Endothelial cell of umbilical vein (primary cell): ENCODE results near the gene ZNF138. TPM values are rescaled to one million over a fixed set of nuclear protein-coding genes. Genes with fewer than 3 reads are reported as not detected.
"Not testable (repeated sequence)": the region's sequence is repeated elsewhere in the genome, so short reads cannot be mapped to it uniquely, and the experiment has no call there.

Experiments used
- BruUV-seq: library from RNA; stranded (reverse); fragments of 400-500 nt; replicated peaks from 2 replicates; lab custom pipeline; 2021; lab: Mats Ljungman, UMichigan
- CTCF ChIA-PET: fragments of 300-600, 350-600 bp; sonication (Branson Sonifier 250); formaldehyde crosslinking; loops from one replicate; lab custom pipeline; 2021; ENCODE audit warnings: antibody characterized with exemption, inconsistent platforms; lab: Charles Lee
- POLR2A ChIA-PET: fragments of 300-600, 350-600 bp; sonication (Branson Sonifier 250); formaldehyde crosslinking; loops from one replicate; lab custom pipeline; 2021; ENCODE audit warnings: antibody characterized with exemption, inconsistent platforms; lab: Charles Lee
- DNase-seq: peaks from one replicate; pipeline ENCODE4 v3.0.0-alpha.2; 2011; ENCODE audit warnings: low read depth, low spot score
- FAIRE-seq: peaks from 2 replicates; lab custom pipeline; 2011; peaks lifted over from hg19 to GRCh38; lab: Jason Lieb, UNC
- H2AFZ ChIP-seq: 2 replicates; pipeline ENCODE4 v1.6.0; 2012; ENCODE audit warnings: low read depth, low read length, control low read depth, inconsistent platforms
- H3K27ac ChIP-seq: 2 replicates; pipeline ENCODE4 v1.5.1; 2011; ENCODE audit warnings: low read depth, mild to moderate bottlenecking, control low read depth, low read length, moderate library complexity; ENCODE audit not compliant: insufficient read depth
- H3K27me3 ChIP-seq, 2 experiments: 2 replicates each; pipeline versions ENCODE4 v1.6.0 to v1.6.1; 2011; ENCODE audit warnings: low read length in 2 of 2, mixed read lengths in 1 of 2; ENCODE audit not compliant: control insufficient read depth in 2 of 2, insufficient read depth in 2 of 2
- H3K36me3 ChIP-seq, 2 experiments: 2 replicates in 1 of 2; 3 replicates in 1 of 2; pipeline ENCODE4 v1.5.1; 2011; ENCODE audit warnings: low read length in 2 of 2, mild to moderate bottlenecking in 1 of 2, moderate library complexity in 1 of 2; ENCODE audit not compliant: control insufficient read depth in 2 of 2, insufficient read depth in 2 of 2; ENCODE audit errors: extremely low read depth in 1 of 2
- H3K4me1 ChIP-seq: 3 replicates; pipeline ENCODE4 v1.5.1; 2011; ENCODE audit warnings: mild to moderate bottlenecking, low read length; ENCODE audit not compliant: control insufficient read depth, insufficient read depth; ENCODE audit errors: extremely low read depth
- H3K4me2 ChIP-seq: 2 replicates; pipeline ENCODE4 v1.6.1; 2011; ENCODE audit warnings: low read length, control low read depth, mixed read lengths; ENCODE audit not compliant: insufficient read depth
- H3K4me3 ChIP-seq, 3 experiments: fragments of 200-600 bp in 1 of 3; sonication (generic), shearing (Covaris generic) in 1 of 3; replicated peaks in 1 of 3; 2 replicates each; pipeline ENCODE4 v1.5.1; 2011 to 2016; ENCODE audit warnings: control low read depth in 3 of 3, low read length in 3 of 3, mild to moderate bottlenecking in 2 of 3, inconsistent platforms in 1 of 3, low read depth in 1 of 3, moderate library complexity in 1 of 3; ENCODE audit not compliant: insufficient read depth in 1 of 3
- H3K79me2 ChIP-seq: 2 replicates; pipeline ENCODE4 v1.6.0; 2012; ENCODE audit warnings: low read length, inconsistent platforms; ENCODE audit not compliant: control insufficient read depth, insufficient read depth
- H3K9ac ChIP-seq: replicated peaks from 2 replicates; pipeline ENCODE3; 2011; ENCODE audit warnings: low read length, control low read depth; ENCODE audit not compliant: insufficient read depth; ENCODE audit errors: extremely low read depth
- H3K9me1 ChIP-seq: replicated peaks from 3 replicates; pipeline ENCODE4 v1.6.0; 2011; ENCODE audit warnings: mild to moderate bottlenecking, low read length; ENCODE audit not compliant: control insufficient read depth, insufficient read depth; ENCODE audit errors: extremely low read depth
- H3K9me3 ChIP-seq: replicated peaks from 2 replicates; pipeline ENCODE4 v1.5.1; 2012; ENCODE audit warnings: low read length, inconsistent platforms; ENCODE audit not compliant: control insufficient read depth, insufficient read depth
- H4K20me1 ChIP-seq: replicated peaks from 2 replicates; pipeline ENCODE3; 2011; ENCODE audit warnings: mild to moderate bottlenecking, low read length; ENCODE audit not compliant: control insufficient read depth, insufficient read depth; ENCODE audit errors: extremely low read depth
- CTCF ChIP-seq, 2 donors: IDR thresholded peaks; 1 replicate in 1 of 2; 2 replicates in 1 of 2; pipeline ENCODE4 v1.5.1; 2011; ENCODE audit warnings: low read length in 2 of 2, mild to moderate bottlenecking in 2 of 2, moderate library complexity in 2 of 2, control low read depth in 1 of 2, inconsistent platforms in 1 of 2, low read depth in 1 of 2; ENCODE audit not compliant: insufficient read depth in 1 of 2; ENCODE audit errors: extremely low read depth in 1 of 2
- EZH2 ChIP-seq: IDR thresholded peaks from 2 replicates; pipeline ENCODE4 v1.6.1; 2012; ENCODE audit warnings: borderline replicate concordance, low read depth, mild to moderate bottlenecking, moderate library complexity, low read length, inconsistent platforms; ENCODE audit not compliant: severe bottlenecking
- FOS ChIP-seq: IDR thresholded peaks from 2 replicates; pipeline ENCODE4 v1.6.1; 2011; ENCODE audit warnings: mild to moderate bottlenecking, low read length, moderate library complexity, borderline replicate concordance; ENCODE audit not compliant: insufficient read depth
- GATA2 ChIP-seq: IDR thresholded peaks from 2 replicates; pipeline ENCODE4 v1.7.0; 2011; ENCODE audit warnings: low read depth, mild to moderate bottlenecking, moderate library complexity, mixed read lengths, low read length; ENCODE audit not compliant: insufficient read length, insufficient read depth
- JUN ChIP-seq: IDR thresholded peaks from 2 replicates; pipeline ENCODE4 v1.6.1; 2011; ENCODE audit warnings: borderline replicate concordance, low read depth; ENCODE audit not compliant: insufficient read length, insufficient read depth
- MAX ChIP-seq: IDR thresholded peaks from 2 replicates; pipeline ENCODE4 v1.6.1; 2011; ENCODE audit not compliant: insufficient read depth, insufficient read length
- MYC ChIP-seq: IDR thresholded peaks from one replicate; pipeline ENCODE4 v1.6.1; 2011; ENCODE audit warnings: mild to moderate bottlenecking, low read depth, low read length
- POLR2A ChIP-seq: IDR thresholded peaks from 2 replicates; pipeline ENCODE4 v1.6.1; 2012; ENCODE audit warnings: low read depth, mild to moderate bottlenecking, control low read depth, low read length
- POLR2AphosphoS5 ChIP-seq: IDR thresholded peaks from 2 replicates; pipeline ENCODE4 v1.6.1; 2012; ENCODE audit warnings: low read depth, mild to moderate bottlenecking, control low read depth, low read length, moderate library complexity; ENCODE audit not compliant: insufficient read depth
- dilution Hi-C: fragments of 300-500 bp; cut with MboI; formaldehyde crosslinking; loops from one replicate; pipeline ENCODE4 v1.15.0; 2019; ENCODE audit warnings: low sequenced_read_pairs; ENCODE audit not compliant: extremely low pct_ligation_motif_present
- intact Hi-C: fragments of 100-400 bp; cut with micrococcal nuclease; formaldehyde crosslinking; loops from one replicate; pipeline ENCODE4 v1.10.0; 2022
- polyA plus RNA-seq, 4 experiments: library from polyadenylated mRNA; depleted of rRNA in 3 of 4; stranded (reverse) in 3 of 4; unstranded in 1 of 4; fragments of >200 nt; gene quantifications; 2 replicates each; pipeline versions ENCODE4 v1.2.1 to v1.2.3, GENCODE V29; 2011 to 2012; ENCODE audit warnings: missing spikeins in 1 of 4
- total RNA-seq: library from RNA; stranded (reverse); gene quantifications from 2 replicates; pipeline ENCODE4 v1.2.3, GENCODE V29; 2021

ZNF138 gene
- total and polyA plus RNA-seq, 2 donors (not counting 3 experiments of a cell fraction or from before 2014, with no cell fraction given): 2.0 to 3.3 TPM

GRCh38 chr7:64863021-64863420 lies 68.8 kb downstream of the ZNF138 start:
- H2AFZ ChIP-seq: no peak overlapping the region
- no peaks in the 10 kb centered on the region for H3K79me2 ChIP-seq
- no peaks in the 10 kb centered on the region for H3K27me3 ChIP-seq
- CTCF ChIA-PET: no interaction called here
- intact Hi-C loops: no loop called here
- no peaks in the 10 kb centered on the region for H3K4me1 ChIP-seq
- H3K4me2 ChIP-seq: no peak overlapping the region
- no peak overlapping the region for H3K4me3 ChIP-seq
- H3K9ac ChIP-seq: no peak overlapping the region
- no peaks in the 10 kb centered on the region for H4K20me1 ChIP-seq
- H3K27ac ChIP-seq: no peak overlapping the region
- no TSS peak for BruUV-seq
- peaks cover 3% of the 10 kb centered on the region for H3K9me3 ChIP-seq
- DNase-seq (no peak), FAIRE-seq (no peak)
- H3K36me3 ChIP-seq: no peaks in the 10 kb centered on the region
- H3K9me1 ChIP-seq: no peaks in the 10 kb centered on the region
- POLR2A ChIA-PET: no interaction called here
- TF ChIP-seq JUN (no peak), POLR2A (no peak), EZH2 (no peak), CTCF (IDR thresholded peaks at IDR 0.05; ENCODE audit: extremely low read depth in 1 of 2, insufficient read depth in 1 of 2, low read depth in 1 of 2, low read length in 2 of 2) (no peak), FOS (no peak), GATA2 (no peak), MYC (no peak), MAX (no peak), POLR2AphosphoS5 (no peak)
- dilution Hi-C loops: no loop called here

- DNase-seq, CTCF ChIA-PET, H3K4me2 ChIP-seq, H3K36me3 ChIP-seq, FAIRE-seq, H3K27ac ChIP-seq, H3K9ac ChIP-seq, H4K20me1 ChIP-seq, POLR2A ChIA-PET, H3K27me3 ChIP-seq, dilution Hi-C loops, intact Hi-C loops, H3K4me3 ChIP-seq, H3K9me3 ChIP-seq, H3K79me2 ChIP-seq, H2AFZ ChIP-seq, H3K9me1 ChIP-seq, H3K4me1 ChIP-seq, BruUV-seq: not testable (repeated sequence)
Observed at GRCh38 chr7:64863530-64863929, 69.3 kb downstream of the ZNF138 start.
